ENCODE results near the gene HTR6. TPM values are rescaled to one million over a fixed set of nuclear protein-coding genes. Genes with fewer than 3 reads are reported as not detected.

The HTR6 gene
- total RNA-seq, 1 experiment from 2014 or later, result 0.57 TPM

DNA sequence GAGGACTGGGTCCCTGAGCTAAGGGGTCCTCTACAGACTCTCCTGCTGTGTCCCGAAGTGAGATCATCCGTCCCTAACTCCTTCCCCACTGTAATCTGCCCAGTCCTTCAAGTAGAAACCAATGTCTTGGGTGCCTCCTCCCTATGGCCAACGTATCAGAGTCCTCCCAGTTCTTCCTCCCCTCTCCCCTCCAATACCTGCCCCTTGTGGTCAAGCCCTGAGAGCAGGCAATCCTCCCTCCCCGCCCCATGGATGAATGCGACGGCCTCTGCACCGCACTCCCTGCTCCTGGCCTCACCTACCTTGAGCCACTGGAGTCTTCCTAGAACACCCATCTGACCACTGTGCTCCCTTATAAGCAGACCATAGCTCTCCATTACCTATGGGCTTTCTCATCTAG lies 31.1 kb downstream of the HTR6 start:
- ChIA-PET CTCF (interaction anchor here (1.9 kb wide), 1 partner anchor 9 kb away, joined by 7 read pairs; no protein-coding TSS in a partner anchor), POLR2A (no interaction called here)
- BruUV-seq (replicated peaks), result no TSS peak

DNA sequence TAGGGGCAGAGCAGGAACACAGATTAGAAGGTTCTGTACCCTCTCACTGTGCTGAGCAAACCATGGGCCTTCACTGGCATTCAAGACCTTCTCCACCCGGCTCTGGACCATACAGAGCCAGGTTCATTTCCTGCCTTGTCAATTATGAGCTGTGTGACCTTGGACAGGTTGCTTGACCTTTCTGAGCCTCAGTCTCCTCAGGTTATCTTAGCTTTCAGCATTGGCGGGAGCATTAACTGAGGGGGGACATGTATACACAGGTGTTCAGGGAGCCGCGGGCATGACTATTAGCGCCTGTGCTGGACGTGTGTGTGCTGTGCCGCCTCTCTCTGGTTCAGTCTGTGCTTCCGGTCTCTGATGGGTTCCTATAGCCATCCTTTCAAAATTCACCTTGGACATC lies 32.1 kb downstream of the HTR6 start:
- intact Hi-C loops (cut with micrococcal nuclease), result no loop called here
- Histone ChIP-seq H3K27ac (ENCODE audit: low read depth, low read length) (no peak overlapping the region), H3K4me3 (replicated peaks in 1 of 2; ENCODE audit: low read depth in 1 of 2, low read length in 2 of 2) (no peak overlapping the region), H3K4me2 (ENCODE audit: low read length) (no peak overlapping the region), H3K4me1 (ENCODE audit: control insufficient read depth in 1 of 2, insufficient read depth in 2 of 2, low read length in 2 of 2) (no peaks in the 10 kb centered on the region), H3K36me3 (ENCODE audit: control insufficient read depth in 1 of 2, insufficient read depth in 2 of 2, low read length in 2 of 2) (no peaks in the 10 kb centered on the region), H3K79me2 (ENCODE audit: insufficient read depth, low read length) (no peaks in the 10 kb centered on the region), H3K9me2 (ENCODE audit: insufficient read depth) (no peaks in the 10 kb centered on the region), H2AFZ (ENCODE audit: low read depth, low read length, poor library complexity, severe bottlenecking) (no peak overlapping the region), H4K20me1 (ENCODE audit: insufficient read depth) (no peaks in the 10 kb centered on the region), H3K9ac (ENCODE audit: low read length) (no peak overlapping the region), H3K9me3 (ENCODE audit: control insufficient read depth in 1 of 2, insufficient read depth in 1 of 2, low read depth in 1 of 2, low read length in 2 of 2) (no peaks in the 10 kb centered on the region), H3K27me3 (ENCODE audit: insufficient read depth, low read length) (no peaks in the 10 kb centered on the region)
- no TSS peak for BruUV-seq (replicated peaks)
- ChIA-PET CTCF (no interaction called here), RAD21 (ENCODE audit: low non-redundant PET in 1 of 2, low total read pairs in 2 of 2, uncharacterized antibody in 2 of 2, unreplicated experiment in 2 of 2) (no interaction called here), POLR2A (no interaction called here)
- ATAC-seq, result no peak
- TF ChIP-seq SP1 (IDR thresholded peaks at IDR 0.05; ENCODE audit: low read depth) (no peak), EZH2phosphoT487 (IDR thresholded peaks at IDR 0.05; ENCODE audit: borderline replicate concordance) (no peak), ZNF274 (IDR thresholded peaks at IDR 0.05; ENCODE audit: low read depth, low read length) (no peak), CEBPB (IDR thresholded peaks at IDR 0.05; ENCODE audit: low read depth) (no peak), FOSL1 (IDR thresholded peaks at IDR 0.05; ENCODE audit: low read depth) (no peak)
- TF ChIP-seq, protein P1, sequence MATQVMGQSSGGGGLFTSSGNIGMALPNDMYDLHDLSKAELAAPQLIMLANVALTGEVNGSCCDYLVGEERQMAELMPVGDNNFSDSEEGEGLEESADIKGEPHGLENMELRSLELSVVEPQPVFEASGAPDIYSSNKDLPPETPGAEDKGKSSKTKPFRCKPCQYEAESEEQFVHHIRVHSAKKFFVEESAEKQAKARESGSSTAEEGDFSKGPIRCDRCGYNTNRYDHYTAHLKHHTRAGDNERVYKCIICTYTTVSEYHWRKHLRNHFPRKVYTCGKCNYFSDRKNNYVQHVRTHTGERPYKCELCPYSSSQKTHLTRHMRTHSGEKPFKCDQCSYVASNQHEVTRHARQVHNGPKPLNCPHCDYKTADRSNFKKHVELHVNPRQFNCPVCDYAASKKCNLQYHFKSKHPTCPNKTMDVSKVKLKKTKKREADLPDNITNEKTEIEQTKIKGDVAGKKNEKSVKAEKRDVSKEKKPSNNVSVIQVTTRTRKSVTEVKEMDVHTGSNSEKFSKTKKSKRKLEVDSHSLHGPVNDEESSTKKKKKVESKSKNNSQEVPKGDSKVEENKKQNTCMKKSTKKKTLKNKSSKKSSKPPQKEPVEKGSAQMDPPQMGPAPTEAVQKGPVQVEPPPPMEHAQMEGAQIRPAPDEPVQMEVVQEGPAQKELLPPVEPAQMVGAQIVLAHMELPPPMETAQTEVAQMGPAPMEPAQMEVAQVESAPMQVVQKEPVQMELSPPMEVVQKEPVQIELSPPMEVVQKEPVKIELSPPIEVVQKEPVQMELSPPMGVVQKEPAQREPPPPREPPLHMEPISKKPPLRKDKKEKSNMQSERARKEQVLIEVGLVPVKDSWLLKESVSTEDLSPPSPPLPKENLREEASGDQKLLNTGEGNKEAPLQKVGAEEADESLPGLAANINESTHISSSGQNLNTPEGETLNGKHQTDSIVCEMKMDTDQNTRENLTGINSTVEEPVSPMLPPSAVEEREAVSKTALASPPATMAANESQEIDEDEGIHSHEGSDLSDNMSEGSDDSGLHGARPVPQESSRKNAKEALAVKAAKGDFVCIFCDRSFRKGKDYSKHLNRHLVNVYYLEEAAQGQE (IDR thresholded peaks at IDR 0.05; ENCODE audit: low read depth), result no peak
- DNase-seq (ENCODE audit: low read depth, low spot score), result no peak

More for the DNA sequence above, 31.1 kb downstream of the HTR6 start:
- Histone ChIP-seq H3K27me3 (ENCODE audit: insufficient read depth, low read length) (no peaks in the 10 kb centered on the region), H3K79me2 (ENCODE audit: insufficient read depth, low read length) (no peaks in the 10 kb centered on the region), H3K4me3 (replicated peaks in 1 of 2; ENCODE audit: low read depth in 1 of 2, low read length in 2 of 2) (no peak overlapping the region), H3K4me2 (ENCODE audit: low read length) (no peak overlapping the region), H3K9me3 (ENCODE audit: control insufficient read depth in 1 of 2, insufficient read depth in 1 of 2, low read depth in 1 of 2, low read length in 2 of 2) (no peaks in the 10 kb centered on the region), H3K9ac (ENCODE audit: low read length) (no peak overlapping the region), H4K20me1 (ENCODE audit: insufficient read depth) (no peaks in the 10 kb centered on the region), H3K4me1 (ENCODE audit: control insufficient read depth in 1 of 2, insufficient read depth in 2 of 2, low read length in 2 of 2) (no peaks in the 10 kb centered on the region), H3K9me2 (ENCODE audit: insufficient read depth) (no peaks in the 10 kb centered on the region), H2AFZ (ENCODE audit: low read depth, low read length, poor library complexity, severe bottlenecking) (no peak overlapping the region), H3K36me3 (ENCODE audit: control insufficient read depth in 1 of 2, insufficient read depth in 2 of 2, low read length in 2 of 2) (no peaks in the 10 kb centered on the region), H3K27ac (ENCODE audit: low read depth, low read length) (no peak overlapping the region)
- RAD21 ChIA-PET (ENCODE audit: low non-redundant PET in 1 of 2, low total read pairs in 2 of 2, uncharacterized antibody in 2 of 2, unreplicated experiment in 2 of 2), result no interaction called here
- TF ChIP-seq POLR2AphosphoS5 (IDR thresholded peaks at IDR 0.05; ENCODE audit: low read depth, low read length) (no peak), SP1 (IDR thresholded peaks at IDR 0.05; ENCODE audit: low read depth) (no peak), JUND (IDR thresholded peaks at IDR 0.05) (no peak), ELF1 (IDR thresholded peaks at IDR 0.05; ENCODE audit: borderline replicate concordance, low read depth) (no peak), ZNF274 (IDR thresholded peaks at IDR 0.05; ENCODE audit: low read depth, low read length) (no peak), SRF (IDR thresholded peaks at IDR 0.05; ENCODE audit: low read depth) (no peak), EZH2 (IDR thresholded peaks at IDR 0.05) (no peak), ZFX (IDR thresholded peaks at IDR 0.05) (no peak), EZH2phosphoT487 (IDR thresholded peaks at IDR 0.05; ENCODE audit: borderline replicate concordance) (no peak), EGR1 (IDR thresholded peaks at IDR 0.05; ENCODE audit: low read depth) (no peak)
- intact Hi-C loops (cut with micrococcal nuclease), result no loop called here
- ATAC-seq, result no peak
- no peak for DNase-seq (ENCODE audit: low read depth, low spot score)
